ENCODE results near the gene ALG3. TPM values are rescaled to one million over a fixed set of nuclear protein-coding genes. Genes with fewer than 3 reads are reported as not detected.

Gene ALG3
- total RNA-seq, 1 donor = 41.0 TPM

- TF ChIP-seq CTCF (IDR thresholded peaks at IDR 0.05; ENCODE audit: insufficient read depth, low read depth, low read length) = no peak
- no peak overlapping the region for H3K4me3 ChIP-seq (ENCODE audit: low read depth, low read length)
- DNase-seq (ENCODE audit: low read depth) = no peak
These were observed 18.6 kb downstream of the ALG3 start for GRCh38 chr3:184230081-184230602.

- peak; percentile 10 for TF ChIP-seq CTCF (IDR thresholded peaks at IDR 0.05; ENCODE audit: insufficient read depth, low read depth, low read length)
- peak; percentile 19 for DNase-seq (ENCODE audit: low read depth)
- H3K4me3 ChIP-seq (ENCODE audit: low read depth, low read length) = peak within 1 kb of the TSS; percentile 34
These were observed 19.2 kb downstream of the ALG3 start, which contains the start of gene VWA5B2 for GRCh38 chr3:184229394-184230080. TSS of gene VWA5B2 (plus strand) at chr3:184229585. CDS start at chr3:184230529, 944 bp downstream.

GRCh38 chr3:184228376-184229137, 20.2 kb downstream of the ALG3 start:
- no peak for TF ChIP-seq CTCF (IDR thresholded peaks at IDR 0.05; ENCODE audit: insufficient read depth, low read depth, low read length)

GRCh38 chr3:184227481-184227935, 21.3 kb downstream of the ALG3 start:
- peak; percentile 28 for DNase-seq (ENCODE audit: low read depth)
- no peak overlapping the region for H3K4me3 ChIP-seq (ENCODE audit: low read depth, low read length)
- TF ChIP-seq CTCF (IDR thresholded peaks at IDR 0.05; ENCODE audit: insufficient read depth, low read depth, low read length) = peak; percentile 79

More at GRCh38 chr3:184228376-184229137, 20.2 kb downstream of the ALG3 start:
- H3K4me3 ChIP-seq (ENCODE audit: low read depth, low read length) = no peak overlapping the region
- DNase-seq (ENCODE audit: low read depth) = no peak

- no peak for DNase-seq (ENCODE audit: low read depth)
- no peak overlapping the region for H3K4me3 ChIP-seq (ENCODE audit: low read depth, low read length)
- no peak for TF ChIP-seq CTCF (IDR thresholded peaks at IDR 0.05; ENCODE audit: insufficient read depth, low read depth, low read length)
These were observed 24.8 kb downstream of the ALG3 start for GRCh38 chr3:184223946-184224345.

GRCh38 chr3:184222521-184222920, 26.2 kb downstream of the ALG3 start:
- DNase-seq (ENCODE audit: low read depth) = no peak
- no peak for TF ChIP-seq CTCF (IDR thresholded peaks at IDR 0.05; ENCODE audit: insufficient read depth, low read depth, low read length)
- H3K4me3 ChIP-seq (ENCODE audit: low read depth, low read length) = no peak overlapping the region

All from fibroblast of villous mesenchyme (primary cell).